GM12875 (cell line): Measurements from ENCODE around the gene NXNL2.

Source experiments
- H3K4me3 ChIP-seq: one replicate; pipeline ENCODE4 v1.5.1; 2011; ENCODE audit warnings: low read depth, low read length, control low read depth
- CTCF ChIP-seq: IDR thresholded peaks from 2 replicates; pipeline ENCODE4 v1.5.1; 2011; ENCODE audit warnings: low read depth, mild to moderate bottlenecking, control low read depth, inconsistent platforms, low read length, moderate library complexity, borderline replicate concordance; ENCODE audit not compliant: insufficient read depth

NXNL2 gene

GRCh38 chr9:88555268-88555980 is 20.4 kb downstream of the NXNL2 start:
- no peak overlapping the region for H3K4me3 ChIP-seq
- no peak for TF ChIP-seq CTCF

- no peak overlapping the region for H3K4me3 ChIP-seq
- no peak for TF ChIP-seq CTCF
Measured at GRCh38 chr9:88559661-88560060, 24.7 kb downstream of the NXNL2 start.

- no peak for TF ChIP-seq CTCF
- no peak overlapping the region for H3K4me3 ChIP-seq
Measured at GRCh38 chr9:88567870-88568269, 32.9 kb downstream of the NXNL2 start.

DNA sequence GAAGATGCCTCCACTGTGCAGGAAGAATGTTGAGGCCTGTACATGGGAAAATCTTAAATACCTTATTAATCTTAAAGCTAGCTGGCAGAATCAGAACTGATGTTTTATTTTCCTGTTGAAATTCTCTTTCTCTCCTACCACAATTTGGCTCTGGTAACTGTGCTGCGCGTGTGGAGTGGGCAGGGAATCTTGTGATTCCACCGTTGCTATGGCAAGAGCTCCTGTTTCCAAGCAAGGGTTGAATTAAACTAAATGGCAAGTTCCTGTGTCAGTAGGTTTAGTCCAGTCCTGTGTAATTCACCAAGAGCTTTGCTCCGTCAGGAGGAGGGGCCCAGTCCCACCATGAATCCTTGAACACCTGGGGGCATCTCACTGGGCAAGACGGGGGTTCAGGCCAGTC is 36.4 kb downstream of the NXNL2 start:
- no peak overlapping the region for H3K4me3 ChIP-seq
- no peak for TF ChIP-seq CTCF

DNA sequence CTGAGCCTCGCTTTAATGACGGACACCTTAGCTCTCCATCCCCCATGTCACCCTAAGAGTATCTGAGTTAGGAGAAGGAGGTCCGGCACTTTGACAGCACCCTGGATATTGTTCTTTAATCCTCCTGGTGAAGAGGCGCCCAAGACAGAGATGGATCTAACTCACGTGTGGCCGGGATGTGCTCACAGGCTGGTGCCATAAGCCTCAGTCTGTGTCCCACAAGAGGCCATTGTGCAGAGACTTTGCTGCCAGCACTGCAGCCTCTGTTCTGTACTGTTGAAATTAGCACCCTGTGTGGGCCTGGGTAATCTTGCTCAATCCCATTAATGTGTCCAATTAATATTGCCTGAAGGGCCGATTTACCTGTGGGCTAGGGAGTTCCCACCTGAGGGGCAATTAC is 37.7 kb downstream of the NXNL2 start:
- no peak overlapping the region for H3K4me3 ChIP-seq

GRCh38 chr9:88574953-88575352 is 40.0 kb downstream of the NXNL2 start:
- TF ChIP-seq CTCF: no peak
- no peak overlapping the region for H3K4me3 ChIP-seq

More for the DNA sequence above, 37.7 kb downstream of the NXNL2 start:
- no peak for TF ChIP-seq CTCF
